Measurements from ENCODE around the gene TUBGCP6.

DNA sequence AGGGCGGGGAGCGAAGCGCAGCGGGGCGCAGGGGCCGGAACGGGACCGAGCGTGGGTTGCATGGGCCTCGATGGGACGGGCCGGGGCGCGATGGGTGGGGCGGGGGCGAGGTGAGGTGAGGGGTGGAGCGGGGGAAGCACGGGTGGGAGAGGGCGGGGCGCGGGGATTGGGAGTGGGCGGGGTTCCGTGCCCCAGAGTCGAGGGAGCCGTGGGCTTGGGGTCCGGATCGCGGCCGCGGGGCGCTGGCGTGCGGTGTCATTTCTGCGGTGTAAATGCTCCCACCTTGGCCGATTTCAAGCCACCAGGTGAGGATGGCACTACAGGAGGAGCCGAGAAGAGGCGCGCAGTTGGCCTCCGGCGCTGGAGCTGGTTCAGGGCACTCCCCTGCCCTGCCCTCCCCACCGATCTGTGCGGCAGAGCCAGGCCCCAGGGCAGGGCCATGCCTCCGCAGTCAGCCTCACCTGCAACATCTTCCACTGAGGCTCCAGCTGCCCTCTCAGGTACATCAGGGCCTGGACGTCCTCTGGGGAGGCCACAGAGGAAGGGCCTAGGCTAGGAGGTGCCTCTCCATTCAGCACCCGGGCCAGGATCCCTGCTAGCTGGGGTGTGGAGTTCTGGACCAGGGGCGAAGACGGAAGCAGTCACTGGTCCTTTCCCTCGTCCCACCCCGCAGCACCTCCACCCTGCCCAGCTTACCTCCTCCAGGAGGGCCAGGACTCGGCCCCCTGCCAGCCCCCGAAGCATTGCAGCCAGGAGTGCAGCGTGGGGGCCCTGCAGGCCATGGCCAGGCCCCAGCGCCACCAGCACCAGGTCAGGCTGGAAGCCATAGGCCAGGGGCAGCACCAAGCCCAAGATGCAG is 620 bp upstream of the TUBGCP6 start:
- TF ChIP-seq, protein P1, sequence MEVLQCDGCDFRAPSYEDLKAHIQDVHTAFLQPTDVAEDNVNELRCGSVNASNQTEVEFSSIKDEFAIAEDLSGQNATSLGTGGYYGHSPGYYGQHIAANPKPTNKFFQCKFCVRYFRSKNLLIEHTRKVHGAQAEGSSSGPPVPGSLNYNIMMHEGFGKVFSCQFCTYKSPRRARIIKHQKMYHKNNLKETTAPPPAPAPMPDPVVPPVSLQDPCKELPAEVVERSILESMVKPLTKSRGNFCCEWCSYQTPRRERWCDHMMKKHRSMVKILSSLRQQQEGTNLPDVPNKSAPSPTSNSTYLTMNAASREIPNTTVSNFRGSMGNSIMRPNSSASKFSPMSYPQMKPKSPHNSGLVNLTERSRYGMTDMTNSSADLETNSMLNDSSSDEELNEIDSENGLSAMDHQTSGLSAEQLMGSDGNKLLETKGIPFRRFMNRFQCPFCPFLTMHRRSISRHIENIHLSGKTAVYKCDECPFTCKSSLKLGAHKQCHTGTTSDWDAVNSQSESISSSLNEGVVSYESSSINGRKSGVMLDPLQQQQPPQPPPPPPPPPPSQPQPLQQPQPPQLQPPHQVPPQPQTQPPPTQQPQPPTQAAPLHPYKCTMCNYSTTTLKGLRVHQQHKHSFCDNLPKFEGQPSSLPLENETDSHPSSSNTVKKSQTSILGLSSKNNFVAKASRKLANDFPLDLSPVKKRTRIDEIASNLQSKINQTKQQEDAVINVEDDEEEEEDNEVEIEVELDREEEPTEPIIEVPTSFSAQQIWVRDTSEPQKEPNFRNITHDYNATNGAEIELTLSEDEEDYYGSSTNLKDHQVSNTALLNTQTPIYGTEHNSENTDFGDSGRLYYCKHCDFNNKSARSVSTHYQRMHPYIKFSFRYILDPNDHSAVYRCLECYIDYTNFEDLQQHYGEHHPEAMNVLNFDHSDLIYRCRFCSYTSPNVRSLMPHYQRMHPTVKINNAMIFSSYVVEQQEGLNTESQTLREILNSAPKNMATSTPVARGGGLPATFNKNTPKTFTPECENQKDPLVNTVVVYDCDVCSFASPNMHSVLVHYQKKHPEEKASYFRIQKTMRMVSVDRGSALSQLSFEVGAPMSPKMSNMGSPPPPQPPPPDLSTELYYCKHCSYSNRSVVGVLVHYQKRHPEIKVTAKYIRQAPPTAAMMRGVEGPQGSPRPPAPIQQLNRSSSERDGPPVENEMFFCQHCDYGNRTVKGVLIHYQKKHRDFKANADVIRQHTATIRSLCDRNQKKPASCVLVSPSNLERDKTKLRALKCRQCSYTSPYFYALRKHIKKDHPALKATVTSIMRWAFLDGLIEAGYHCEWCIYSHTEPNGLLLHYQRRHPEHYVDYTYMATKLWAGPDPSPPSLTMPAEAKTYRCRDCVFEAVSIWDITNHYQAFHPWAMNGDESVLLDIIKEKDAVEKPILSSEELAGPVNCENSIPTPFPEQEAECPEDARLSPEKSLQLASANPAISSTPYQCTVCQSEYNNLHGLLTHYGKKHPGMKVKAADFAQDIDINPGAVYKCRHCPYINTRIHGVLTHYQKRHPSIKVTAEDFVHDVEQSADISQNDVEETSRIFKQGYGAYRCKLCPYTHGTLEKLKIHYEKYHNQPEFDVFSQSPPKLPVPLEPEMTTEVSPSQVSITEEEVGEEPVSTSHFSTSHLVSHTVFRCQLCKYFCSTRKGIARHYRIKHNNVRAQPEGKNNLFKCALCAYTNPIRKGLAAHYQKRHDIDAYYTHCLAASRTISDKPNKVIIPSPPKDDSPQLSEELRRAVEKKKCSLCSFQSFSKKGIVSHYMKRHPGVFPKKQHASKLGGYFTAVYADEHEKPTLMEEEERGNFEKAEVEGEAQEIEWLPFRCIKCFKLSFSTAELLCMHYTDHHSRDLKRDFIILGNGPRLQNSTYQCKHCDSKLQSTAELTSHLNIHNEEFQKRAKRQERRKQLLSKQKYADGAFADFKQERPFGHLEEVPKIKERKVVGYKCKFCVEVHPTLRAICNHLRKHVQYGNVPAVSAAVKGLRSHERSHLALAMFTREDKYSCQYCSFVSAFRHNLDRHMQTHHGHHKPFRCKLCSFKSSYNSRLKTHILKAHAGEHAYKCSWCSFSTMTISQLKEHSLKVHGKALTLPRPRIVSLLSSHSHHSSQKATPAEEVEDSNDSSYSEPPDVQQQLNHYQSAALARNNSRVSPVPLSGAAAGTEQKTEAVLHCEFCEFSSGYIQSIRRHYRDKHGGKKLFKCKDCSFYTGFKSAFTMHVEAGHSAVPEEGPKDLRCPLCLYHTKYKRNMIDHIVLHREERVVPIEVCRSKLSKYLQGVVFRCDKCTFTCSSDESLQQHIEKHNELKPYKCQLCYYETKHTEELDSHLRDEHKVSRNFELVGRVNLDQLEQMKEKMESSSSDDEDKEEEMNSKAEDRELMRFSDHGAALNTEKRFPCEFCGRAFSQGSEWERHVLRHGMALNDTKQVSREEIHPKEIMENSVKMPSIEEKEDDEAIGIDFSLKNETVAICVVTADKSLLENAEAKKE (CRISPR knock-in tag; IDR thresholded peaks at IDR 0.05): no peak
- TF ChIP-seq, protein P2, sequence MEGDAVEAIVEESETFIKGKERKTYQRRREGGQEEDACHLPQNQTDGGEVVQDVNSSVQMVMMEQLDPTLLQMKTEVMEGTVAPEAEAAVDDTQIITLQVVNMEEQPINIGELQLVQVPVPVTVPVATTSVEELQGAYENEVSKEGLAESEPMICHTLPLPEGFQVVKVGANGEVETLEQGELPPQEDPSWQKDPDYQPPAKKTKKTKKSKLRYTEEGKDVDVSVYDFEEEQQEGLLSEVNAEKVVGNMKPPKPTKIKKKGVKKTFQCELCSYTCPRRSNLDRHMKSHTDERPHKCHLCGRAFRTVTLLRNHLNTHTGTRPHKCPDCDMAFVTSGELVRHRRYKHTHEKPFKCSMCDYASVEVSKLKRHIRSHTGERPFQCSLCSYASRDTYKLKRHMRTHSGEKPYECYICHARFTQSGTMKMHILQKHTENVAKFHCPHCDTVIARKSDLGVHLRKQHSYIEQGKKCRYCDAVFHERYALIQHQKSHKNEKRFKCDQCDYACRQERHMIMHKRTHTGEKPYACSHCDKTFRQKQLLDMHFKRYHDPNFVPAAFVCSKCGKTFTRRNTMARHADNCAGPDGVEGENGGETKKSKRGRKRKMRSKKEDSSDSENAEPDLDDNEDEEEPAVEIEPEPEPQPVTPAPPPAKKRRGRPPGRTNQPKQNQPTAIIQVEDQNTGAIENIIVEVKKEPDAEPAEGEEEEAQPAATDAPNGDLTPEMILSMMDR (conservative IDR thresholded peaks at IDR 0.05; ENCODE audit: low read depth in 2 of 2): no peak
- TF ChIP-seq POLR2AphosphoS5 (IDR thresholded peaks at IDR 0.05; ENCODE audit: low read depth) (no peak), EZH2phosphoT487 (IDR thresholded peaks at IDR 0.05; ENCODE audit: unreplicated experiment) (no peak), JUNB (IDR thresholded peaks at IDR 0.05; ENCODE audit: unreplicated experiment) (no peak), STAT1 (IDR thresholded peaks at IDR 0.05; ENCODE audit: unreplicated experiment) (no peak), CREB1 (CRISPR knock-in tag; IDR thresholded peaks at IDR 0.05; ENCODE audit: low read depth) (no peak), EZH2 (IDR thresholded peaks at IDR 0.05; ENCODE audit: low read depth, unreplicated experiment) (no peak), ZNF114 (CRISPR knock-in tag; IDR thresholded peaks at IDR 0.05) (no peak), NANOG (IDR thresholded peaks at IDR 0.05; ENCODE audit: borderline replicate concordance) (no peak)
- TF ChIP-seq, protein P3, sequence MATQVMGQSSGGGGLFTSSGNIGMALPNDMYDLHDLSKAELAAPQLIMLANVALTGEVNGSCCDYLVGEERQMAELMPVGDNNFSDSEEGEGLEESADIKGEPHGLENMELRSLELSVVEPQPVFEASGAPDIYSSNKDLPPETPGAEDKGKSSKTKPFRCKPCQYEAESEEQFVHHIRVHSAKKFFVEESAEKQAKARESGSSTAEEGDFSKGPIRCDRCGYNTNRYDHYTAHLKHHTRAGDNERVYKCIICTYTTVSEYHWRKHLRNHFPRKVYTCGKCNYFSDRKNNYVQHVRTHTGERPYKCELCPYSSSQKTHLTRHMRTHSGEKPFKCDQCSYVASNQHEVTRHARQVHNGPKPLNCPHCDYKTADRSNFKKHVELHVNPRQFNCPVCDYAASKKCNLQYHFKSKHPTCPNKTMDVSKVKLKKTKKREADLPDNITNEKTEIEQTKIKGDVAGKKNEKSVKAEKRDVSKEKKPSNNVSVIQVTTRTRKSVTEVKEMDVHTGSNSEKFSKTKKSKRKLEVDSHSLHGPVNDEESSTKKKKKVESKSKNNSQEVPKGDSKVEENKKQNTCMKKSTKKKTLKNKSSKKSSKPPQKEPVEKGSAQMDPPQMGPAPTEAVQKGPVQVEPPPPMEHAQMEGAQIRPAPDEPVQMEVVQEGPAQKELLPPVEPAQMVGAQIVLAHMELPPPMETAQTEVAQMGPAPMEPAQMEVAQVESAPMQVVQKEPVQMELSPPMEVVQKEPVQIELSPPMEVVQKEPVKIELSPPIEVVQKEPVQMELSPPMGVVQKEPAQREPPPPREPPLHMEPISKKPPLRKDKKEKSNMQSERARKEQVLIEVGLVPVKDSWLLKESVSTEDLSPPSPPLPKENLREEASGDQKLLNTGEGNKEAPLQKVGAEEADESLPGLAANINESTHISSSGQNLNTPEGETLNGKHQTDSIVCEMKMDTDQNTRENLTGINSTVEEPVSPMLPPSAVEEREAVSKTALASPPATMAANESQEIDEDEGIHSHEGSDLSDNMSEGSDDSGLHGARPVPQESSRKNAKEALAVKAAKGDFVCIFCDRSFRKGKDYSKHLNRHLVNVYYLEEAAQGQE (IDR thresholded peaks at IDR 0.05; ENCODE audit: unreplicated experiment): no peak
- TF ChIP-seq, protein P4, sequence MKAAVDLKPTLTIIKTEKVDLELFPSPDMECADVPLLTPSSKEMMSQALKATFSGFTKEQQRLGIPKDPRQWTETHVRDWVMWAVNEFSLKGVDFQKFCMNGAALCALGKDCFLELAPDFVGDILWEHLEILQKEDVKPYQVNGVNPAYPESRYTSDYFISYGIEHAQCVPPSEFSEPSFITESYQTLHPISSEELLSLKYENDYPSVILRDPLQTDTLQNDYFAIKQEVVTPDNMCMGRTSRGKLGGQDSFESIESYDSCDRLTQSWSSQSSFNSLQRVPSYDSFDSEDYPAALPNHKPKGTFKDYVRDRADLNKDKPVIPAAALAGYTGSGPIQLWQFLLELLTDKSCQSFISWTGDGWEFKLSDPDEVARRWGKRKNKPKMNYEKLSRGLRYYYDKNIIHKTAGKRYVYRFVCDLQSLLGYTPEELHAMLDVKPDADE (IDR thresholded peaks at IDR 0.05): no peak
